Measurements from ENCODE around the gene BBS7.

GRCh38 chr4:121799208-121799823, 71.0 kb downstream of the BBS7 start:
- TF ChIP-seq ZBTB33 (IDR thresholded peaks at IDR 0.05; ENCODE audit: borderline replicate concordance, low read depth) (no peak), ELF1 (IDR thresholded peaks at IDR 0.05) (no peak), SMC3 (IDR thresholded peaks at IDR 0.05; ENCODE audit: low read depth, low read length) (no peak), POLR2AphosphoS5 (IDR thresholded peaks at IDR 0.05; ENCODE audit: low read depth, low read length) (no peak), EZH2phosphoT487 (IDR thresholded peaks at IDR 0.05; ENCODE audit: borderline replicate concordance, low read depth) (no peak), USF2 (IDR thresholded peaks at IDR 0.05; ENCODE audit: borderline replicate concordance, low read depth, low read length) (no peak), TAF1 (IDR thresholded peaks at IDR 0.05; ENCODE audit: borderline replicate concordance, low read depth, low read length) (no peak), JUND (IDR thresholded peaks at IDR 0.05) (no peak), YY1 (IDR thresholded peaks at IDR 0.05; ENCODE audit: low read depth) (no peak), GABPA (IDR thresholded peaks at IDR 0.05; ENCODE audit: low read depth) (no peak), RXRA (IDR thresholded peaks at IDR 0.05; ENCODE audit: borderline replicate concordance, low read depth) (no peak), TEAD4 (IDR thresholded peaks at IDR 0.05; ENCODE audit: borderline replicate concordance, insufficient read depth) (no peak)
- TF ChIP-seq, protein P1, sequence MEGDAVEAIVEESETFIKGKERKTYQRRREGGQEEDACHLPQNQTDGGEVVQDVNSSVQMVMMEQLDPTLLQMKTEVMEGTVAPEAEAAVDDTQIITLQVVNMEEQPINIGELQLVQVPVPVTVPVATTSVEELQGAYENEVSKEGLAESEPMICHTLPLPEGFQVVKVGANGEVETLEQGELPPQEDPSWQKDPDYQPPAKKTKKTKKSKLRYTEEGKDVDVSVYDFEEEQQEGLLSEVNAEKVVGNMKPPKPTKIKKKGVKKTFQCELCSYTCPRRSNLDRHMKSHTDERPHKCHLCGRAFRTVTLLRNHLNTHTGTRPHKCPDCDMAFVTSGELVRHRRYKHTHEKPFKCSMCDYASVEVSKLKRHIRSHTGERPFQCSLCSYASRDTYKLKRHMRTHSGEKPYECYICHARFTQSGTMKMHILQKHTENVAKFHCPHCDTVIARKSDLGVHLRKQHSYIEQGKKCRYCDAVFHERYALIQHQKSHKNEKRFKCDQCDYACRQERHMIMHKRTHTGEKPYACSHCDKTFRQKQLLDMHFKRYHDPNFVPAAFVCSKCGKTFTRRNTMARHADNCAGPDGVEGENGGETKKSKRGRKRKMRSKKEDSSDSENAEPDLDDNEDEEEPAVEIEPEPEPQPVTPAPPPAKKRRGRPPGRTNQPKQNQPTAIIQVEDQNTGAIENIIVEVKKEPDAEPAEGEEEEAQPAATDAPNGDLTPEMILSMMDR (IDR thresholded peaks at IDR 0.05), result no peak

All from SK-N-SH (cell line).